MCF 10A (cell line): ENCODE results near the gene VMP1. TPM values are rescaled to one million over a fixed set of nuclear protein-coding genes. Genes with fewer than 3 reads are reported as not detected.

Experiments
- BruUV-seq: library from RNA; stranded (reverse); fragments of 400-500 nt; replicated peaks from 2 replicates; lab custom pipeline; 2021; lab: Mats Ljungman, UMichigan
- CTCF ChIA-PET: fragments of 300-600 bp; sonication (Branson Sonifier 250); formaldehyde crosslinking; extraction: SDS; loops from one replicate; lab custom pipeline; 2021; ENCODE audit warnings: antibody characterized with exemption, inconsistent platforms; lab: Yijun Ruan, JAX
- POLR2A ChIA-PET: fragments of 300-600, 350-650 bp; sonication (Branson Sonifier 250); formaldehyde crosslinking; extraction: SDS; loops from one replicate; lab custom pipeline; 2020; ENCODE audit warnings: antibody characterized with exemption, inconsistent platforms; lab: Yijun Ruan, JAX
- DNase-seq: peaks from one replicate; pipeline ENCODE4 v3.0.0-alpha.2; 2018; ENCODE audit not compliant: unreplicated experiment
- H3K27ac Mint-ChIP-seq: one replicate; pipeline ENCODE4 v1.8.0; 2022; ENCODE audit warnings: mild to moderate bottlenecking, low read depth, mixed read lengths; ENCODE audit not compliant: unreplicated experiment
- H3K27me3 Mint-ChIP-seq: one replicate; pipeline ENCODE4 v1.8.0; 2022; ENCODE audit warnings: mixed read lengths; ENCODE audit not compliant: insufficient read depth, unreplicated experiment
- H3K36me3 Mint-ChIP-seq: one replicate; pipeline ENCODE4 v1.8.0; 2022; ENCODE audit warnings: mild to moderate bottlenecking, moderate library complexity, mixed read lengths; ENCODE audit not compliant: insufficient read depth, unreplicated experiment
- H3K4me1 Mint-ChIP-seq: one replicate; pipeline ENCODE4 v1.8.0; 2022; ENCODE audit warnings: mixed read lengths; ENCODE audit not compliant: insufficient read depth, unreplicated experiment
- H3K4me3 Mint-ChIP-seq: one replicate; pipeline ENCODE4 v1.8.0; 2022; ENCODE audit warnings: mild to moderate bottlenecking, moderate library complexity, mixed read lengths; ENCODE audit not compliant: unreplicated experiment
- H3K9me3 Mint-ChIP-seq: one replicate; pipeline ENCODE4 v1.8.0; 2022; ENCODE audit warnings: mixed read lengths; ENCODE audit not compliant: unreplicated experiment
- intact Hi-C: fragments of 100-400 bp; cut with micrococcal nuclease; formaldehyde crosslinking; loops from 2 replicates; pipeline ENCODE4 v1.14.1; 2022
- total RNA-seq: library from RNA; stranded (reverse); gene quantifications from 2 replicates; pipeline ENCODE4 v1.2.3, GENCODE V29; 2022
- TF ChIP-seq, protein P1 (sequence below): fragments of 200-600 bp; IDR thresholded peaks from one replicate; pipeline ENCODE4 v1.8.0; 2022; ENCODE audit warnings: antibody characterized with exemption, mild to moderate bottlenecking; ENCODE audit not compliant: unreplicated experiment

Gene VMP1
- total RNA-seq, 1 experiment from 2014 or later, result 228 TPM

DNA sequence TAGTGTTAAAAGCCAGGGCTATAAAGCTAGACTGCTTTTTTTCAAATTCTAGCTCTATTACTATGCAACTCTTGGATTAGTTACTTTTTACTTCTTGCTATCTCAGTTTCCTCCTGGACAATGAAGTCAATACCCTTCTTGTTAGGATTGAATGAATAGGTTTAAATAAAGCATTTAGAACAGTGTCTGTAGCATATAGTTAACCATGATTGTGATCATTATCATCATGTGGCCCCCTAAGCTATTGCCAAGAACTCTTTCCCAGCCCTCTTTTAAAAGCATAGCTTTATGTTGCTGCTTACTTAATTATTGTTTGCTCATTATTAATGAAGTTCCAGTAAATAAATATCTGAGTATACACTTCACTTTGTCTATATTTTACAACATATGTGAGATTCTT, 4.5 kb downstream of the VMP1 start:
- H3K4me3 Mint-ChIP-seq, result no peak overlapping the region
- intact Hi-C loops, result no loop called here
- BruUV-seq, result no TSS peak

DNA sequence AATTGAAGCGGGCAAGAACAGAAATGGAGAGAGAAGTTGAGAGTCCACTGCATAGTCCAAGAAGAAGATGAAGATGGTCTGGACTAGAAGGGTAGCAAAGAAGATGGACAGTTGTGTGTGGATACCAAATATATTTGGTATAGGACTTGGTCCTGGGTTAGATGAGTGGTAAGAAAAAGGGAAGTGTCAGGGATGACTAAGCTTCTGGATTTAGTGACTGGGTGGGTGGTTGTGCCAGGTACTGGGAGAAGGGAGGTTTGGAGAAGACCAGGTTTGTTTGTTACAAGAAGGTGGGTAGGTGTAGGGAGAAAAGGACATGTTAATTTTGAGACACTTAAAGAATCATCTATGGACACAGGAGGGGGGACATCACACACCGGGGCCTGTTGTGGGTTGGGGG, 5.4 kb downstream of the VMP1 start:
- POLR2A ChIA-PET, result no interaction called here

More for the DNA sequence above, 4.5 kb downstream of the VMP1 start:
- H3K4me1 Mint-ChIP-seq, result peaks cover 8% of the 10 kb centered on the region
- no peaks in the 10 kb centered on the region for H3K27me3 Mint-ChIP-seq
- H3K36me3 Mint-ChIP-seq, result peaks cover 12% of the 10 kb centered on the region
- TF ChIP-seq, protein P1, sequence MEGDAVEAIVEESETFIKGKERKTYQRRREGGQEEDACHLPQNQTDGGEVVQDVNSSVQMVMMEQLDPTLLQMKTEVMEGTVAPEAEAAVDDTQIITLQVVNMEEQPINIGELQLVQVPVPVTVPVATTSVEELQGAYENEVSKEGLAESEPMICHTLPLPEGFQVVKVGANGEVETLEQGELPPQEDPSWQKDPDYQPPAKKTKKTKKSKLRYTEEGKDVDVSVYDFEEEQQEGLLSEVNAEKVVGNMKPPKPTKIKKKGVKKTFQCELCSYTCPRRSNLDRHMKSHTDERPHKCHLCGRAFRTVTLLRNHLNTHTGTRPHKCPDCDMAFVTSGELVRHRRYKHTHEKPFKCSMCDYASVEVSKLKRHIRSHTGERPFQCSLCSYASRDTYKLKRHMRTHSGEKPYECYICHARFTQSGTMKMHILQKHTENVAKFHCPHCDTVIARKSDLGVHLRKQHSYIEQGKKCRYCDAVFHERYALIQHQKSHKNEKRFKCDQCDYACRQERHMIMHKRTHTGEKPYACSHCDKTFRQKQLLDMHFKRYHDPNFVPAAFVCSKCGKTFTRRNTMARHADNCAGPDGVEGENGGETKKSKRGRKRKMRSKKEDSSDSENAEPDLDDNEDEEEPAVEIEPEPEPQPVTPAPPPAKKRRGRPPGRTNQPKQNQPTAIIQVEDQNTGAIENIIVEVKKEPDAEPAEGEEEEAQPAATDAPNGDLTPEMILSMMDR, result no peak
- no peaks in the 10 kb centered on the region for H3K9me3 Mint-ChIP-seq
- DNase-seq, result no peak
- CTCF ChIA-PET, result interaction anchor here (1.1 kb wide), 1 partner anchor 41 kb away, joined by 6 read pairs; no protein-coding TSS in a partner anchor
- POLR2A ChIA-PET, result interaction anchor here (5.5 kb wide), 1 partner anchor 9 kb away, joined by 30 read pairs; no protein-coding TSS in a partner anchor
- H3K27ac Mint-ChIP-seq, result no peak overlapping the region

DNA sequence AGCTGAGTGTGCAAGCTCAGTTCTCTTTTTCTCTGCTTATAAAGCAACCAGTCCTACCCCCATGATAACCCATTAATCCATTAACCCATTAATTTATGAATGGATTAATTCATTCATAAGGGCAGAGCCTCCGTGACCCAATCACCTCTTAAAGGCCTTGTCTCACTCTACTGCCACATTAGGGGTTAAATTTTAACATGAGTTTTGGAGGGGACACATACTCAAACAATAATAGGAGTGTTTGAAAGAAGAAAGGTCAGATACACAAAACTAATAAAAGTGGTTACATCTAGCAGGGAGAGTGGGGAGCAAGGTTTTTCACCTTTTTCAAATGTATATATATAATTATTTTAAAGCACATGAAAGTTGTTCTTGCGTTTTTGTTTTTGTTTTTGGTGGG, 6.8 kb downstream of the VMP1 start:
- TF ChIP-seq, protein P1, result no peak
- intact Hi-C loops, result no loop called here
- no peak for DNase-seq
- peaks cover 8% of the 10 kb centered on the region for H3K4me1 Mint-ChIP-seq
- H3K4me3 Mint-ChIP-seq, result no peak overlapping the region
- POLR2A ChIA-PET, result no interaction called here
- H3K9me3 Mint-ChIP-seq, result no peaks in the 10 kb centered on the region
- H3K27me3 Mint-ChIP-seq, result no peaks in the 10 kb centered on the region
- peaks cover 12% of the 10 kb centered on the region for H3K36me3 Mint-ChIP-seq
- no peak overlapping the region for H3K27ac Mint-ChIP-seq
- CTCF ChIA-PET, result no interaction called here
- BruUV-seq, result no TSS peak

More for the DNA sequence above, 5.4 kb downstream of the VMP1 start:
- CTCF ChIA-PET, result interaction anchor here (0.6 kb wide), 1 partner anchor 82 kb away, joined by 3 read pairs; no protein-coding TSS in a partner anchor
- TF ChIP-seq, protein P1, result no peak
- H3K4me1 Mint-ChIP-seq, result peaks cover 8% of the 10 kb centered on the region
- H3K36me3 Mint-ChIP-seq, result peaks cover 4% of the 10 kb centered on the region
- no peak overlapping the region for H3K27ac Mint-ChIP-seq
- no peak overlapping the region for H3K4me3 Mint-ChIP-seq
- no TSS peak for BruUV-seq
- intact Hi-C loops, result no loop called here
- DNase-seq, result no peak
- no peaks in the 10 kb centered on the region for H3K27me3 Mint-ChIP-seq
- H3K9me3 Mint-ChIP-seq, result no peaks in the 10 kb centered on the region

DNA sequence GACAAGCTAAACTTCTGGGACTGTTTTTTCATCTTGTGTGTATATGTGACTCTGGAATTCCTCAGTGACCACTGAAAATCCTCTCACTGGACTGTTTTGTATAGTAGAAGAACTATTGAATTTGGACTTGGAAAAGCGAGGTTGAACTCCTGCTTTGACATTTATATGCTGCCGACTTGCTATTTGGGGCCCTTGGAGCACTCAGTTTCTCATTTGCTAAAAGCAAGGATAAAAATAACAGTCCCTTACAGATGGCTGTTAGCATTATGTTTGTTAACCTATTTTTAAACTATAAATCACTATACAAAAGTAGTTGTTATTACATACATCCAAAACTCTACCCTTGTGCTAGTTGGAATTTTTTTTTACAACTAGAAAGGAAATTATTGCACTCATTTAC, 9.0 kb downstream of the VMP1 start:
- BruUV-seq, result no TSS peak
- Mint-ChIP-seq H3K27ac (no peak overlapping the region), H3K36me3 (peaks cover 12% of the 10 kb centered on the region), H3K27me3 (no peaks in the 10 kb centered on the region), H3K4me3 (no peak overlapping the region), H3K9me3 (no peaks in the 10 kb centered on the region), H3K4me1 (peaks cover 8% of the 10 kb centered on the region)
- ChIA-PET POLR2A (interaction anchor here (1.0 kb wide), 1 partner anchor 9 kb away, joined by 3 read pairs; the partner anchor contains the start of genes PTRH2 and VMP1), CTCF (no interaction called here)
- TF ChIP-seq, protein P1, result no peak
- intact Hi-C loops, result no loop called here
- no peak for DNase-seq
